Right lobe of liver (tissue), 6 donors: ENCODE measurements around the gene SUN1. TPM values are rescaled to one million over a fixed set of nuclear protein-coding genes. Genes with fewer than 3 reads are reported as not detected.
"Not testable (repeated sequence)": the region's sequence is repeated elsewhere in the genome, so short reads cannot be mapped to it uniquely, and the experiment has no call there.

ENCODE experiments used
- ATAC-seq, 4 donors: fragments of 200-7000 bp; cut with Tn5 transposase; one replicate each; pipeline ENCODE4 v1.9.1; 2020; ENCODE audit warnings: mild to moderate bottlenecking in 4 of 4, moderate library complexity in 4 of 4
- DNase-seq, 3 donors: peaks; one replicate each; pipeline ENCODE4 v3.0.0-alpha.2; 2020
- H3K27ac ChIP-seq, 3 donors: fragments of 200-600 bp; one replicate each; pipeline ENCODE4 v1.8.0; 2022
- H3K27me3 ChIP-seq, 2 donors: fragments of 200-600 bp; one replicate each; pipeline ENCODE4 v1.8.0; 2022
- H3K36me3 ChIP-seq, 4 donors: fragments of 200-600 bp; sonication (generic) in 1 of 4; one replicate each; pipeline versions ENCODE4 v1.5.1 to v1.8.0; 2017 to 2022; ENCODE audit warnings: control low read depth in 1 of 4
- H3K4me1 ChIP-seq, 4 donors: fragments of 200-600 bp; sonication (generic) in 1 of 4; one replicate each; pipeline versions ENCODE4 v1.5.1 to v1.8.0; 2017 to 2022; ENCODE audit warnings: control low read depth in 1 of 4
- H3K4me3 ChIP-seq, 3 donors: fragments of 200-600 bp; one replicate each; pipeline ENCODE4 v1.8.0; 2022
- H3K9me3 ChIP-seq, 4 donors: fragments of 200-600 bp; sonication (generic) in 1 of 4; one replicate each; pipeline versions ENCODE4 v1.5.1 to v1.8.0; 2017 to 2022; ENCODE audit warnings: control low read depth in 1 of 4
- CTCF ChIP-seq, 4 donors: fragments of 200-600 bp in 3 of 4; fragments of 450-650 bp in 1 of 4; IDR thresholded peaks; one replicate each; pipeline versions ENCODE4 v1.5.1 to v1.8.0; 2016 to 2022; ENCODE audit warnings: antibody characterized with exemption in 4 of 4, mild to moderate bottlenecking in 2 of 4
- POLR2A ChIP-seq: fragments of 450-650 bp; IDR thresholded peaks from one replicate; pipeline ENCODE4 v1.6.1; 2017; ENCODE audit warnings: antibody characterized with exemption, mild to moderate bottlenecking
- WGBS: methylation state at CpG from one replicate; pipeline ENCODE4 v1.1.6; 2018; ENCODE audit warnings: low coverage, low lambda C conversion rate; ENCODE audit not compliant: insufficient coverage; ENCODE audit errors: missing lambda C conversion rate; 5-methylcytosine and 5-hydroxymethylcytosine counted together
- intact Hi-C, 2 donors: fragments of 100-400 bp; cut with DNase I; formaldehyde crosslinking; loops; one replicate each; pipeline versions ENCODE4 v1.11.2 to v1.14.1; 2022
- total RNA-seq, 6 experiments: library from RNA; depleted of rRNA in 2 of 6; stranded (reverse); fragments of >200 nt in 2 of 6; fragmentation: NEBNext Ultra II Directional in 3 of 6; extraction: Animal tissue kit (Norgen Biotek cat#: 25700) in 3 of 6; gene quantifications; one replicate each; pipeline versions ENCODE4 v1.1.0 to v1.2.4, GENCODE V29; 2016 to 2023
- donor health status: DM: no; HTN: yes; CAD: no.
- donor health status: DM: no; HTN: no; CAD: no.
- donor health status: DM: no; HTN: no; CAD: no.
- donor health status: DM: no; HTN: yes; CAD: no.
- donor health status: DM: no; HTN: yes; CAD: no.

The SUN1 gene
- total RNA-seq, 6 experiments from 2014 or later = 33.4 to 54.0 (median 48.7) TPM

DNA sequence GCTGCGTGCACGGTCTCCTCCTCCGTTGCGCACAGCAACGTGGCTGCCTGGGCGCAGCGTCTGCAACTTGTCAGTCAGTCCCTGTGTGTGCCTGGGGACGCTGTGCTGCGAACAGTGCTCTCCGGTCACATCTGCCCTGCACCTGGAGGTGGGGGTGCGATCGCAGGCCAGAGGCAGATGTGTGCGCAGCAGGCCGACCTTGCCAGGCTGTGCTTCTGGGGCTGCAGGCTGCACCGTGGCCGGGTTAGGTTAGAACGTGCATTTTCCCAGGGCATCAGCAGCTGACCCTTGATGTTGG lies 35.9 kb downstream of the SUN1 start:
- Histone ChIP-seq H3K36me3 (peaks cover 0 to 37% (median 11%) of the 10 kb centered on the region in 4 donors), H3K9me3 (no peaks in the 10 kb centered on the region), H3K4me3 (no peak overlapping the region), H3K27ac (peak overlapping the region; percentile 84 to 96 (median 88)), H3K27me3 (no peaks in the 10 kb centered on the region), H3K4me1 (peaks cover 0 to 17% (median 8%) of the 10 kb centered on the region in 4 donors)
- ATAC-seq = no peak
- 89% methylated on average over 14 of the region's 17 CpGs for WGBS
- intact Hi-C loops = no loop called here
- TF ChIP-seq POLR2A = no peak
- no peak for TF ChIP-seq CTCF (IDR thresholded peaks at IDR 0.05)
- DNase-seq = no peak

GRCh38 chr7:869348-869747 lies 37.1 kb downstream of the SUN1 start:
- no peak for TF ChIP-seq CTCF (IDR thresholded peaks at IDR 0.05)
- no peak for TF ChIP-seq POLR2A
- Histone ChIP-seq H3K36me3 (peaks cover 0 to 34% (median 11%) of the 10 kb centered on the region in 4 donors), H3K27ac (no peak overlapping the region), H3K9me3 (no peaks in the 10 kb centered on the region), H3K4me1 (peaks cover 0 to 26% (median 11%) of the 10 kb centered on the region in 4 donors), H3K4me3 (no peak overlapping the region), H3K27me3 (no peaks in the 10 kb centered on the region)
- intact Hi-C loops = no loop called here
- no peak for DNase-seq
- WGBS = 81% methylated on average over 6 of the region's 14 CpGs
- no peak for ATAC-seq

GRCh38 chr7:871900-872537 lies 39.7 kb downstream of the SUN1 start:
- Histone ChIP-seq H3K27ac (peak overlapping the region in 2 of 3 donors; percentile 29 to 92), H3K27me3 (no peaks in the 10 kb centered on the region), H3K9me3 (no peaks in the 10 kb centered on the region), H3K4me1 (peaks cover 0 to 26% (median 13%) of the 10 kb centered on the region in 4 donors), H3K36me3 (peaks cover 0 to 24% (median 8%) of the 10 kb centered on the region in 4 donors), H3K4me3 (no peak overlapping the region)
- DNase-seq = no peak
- WGBS = 52% methylated on average over 9 of the region's 14 CpGs
- intact Hi-C loops = loop anchor here in 1 of 2 donors (5.0 kb wide), 1 partner anchor 85 kb away; no protein-coding TSS in a partner anchor
- no peak for ATAC-seq
- TF ChIP-seq POLR2A (no peak), CTCF (IDR thresholded peaks at IDR 0.05) (no peak)

- WGBS = 89% methylated on average over 9 of the region's 19 CpGs
- Histone ChIP-seq H3K4me1 (peaks cover 0 to 21% (median 10%) of the 10 kb centered on the region in 4 donors), H3K36me3 (peaks cover 0 to 24% (median 8%) of the 10 kb centered on the region in 4 donors), H3K27ac (peak overlapping the region in 2 of 3 donors; percentile 50 to 92)
- H3K9me3 ChIP-seq, ATAC-seq, H3K27me3 ChIP-seq, H3K4me3 ChIP-seq, DNase-seq: not testable (repeated sequence)
- intact Hi-C loops = loop anchor here in 1 of 2 donors (5.0 kb wide), 1 partner anchor 85 kb away; no protein-coding TSS in a partner anchor
Measured at GRCh38 chr7:872685-873084, 40.4 kb downstream of the SUN1 start.

GRCh38 chr7:873367-874002 lies 41.2 kb downstream of the SUN1 start:
- Histone ChIP-seq H3K36me3 (peaks cover 0 to 24% (median 8%) of the 10 kb centered on the region in 4 donors), H3K4me1 (peaks cover 0 to 19% (median 8%) of the 10 kb centered on the region in 4 donors), H3K4me3 (no peak overlapping the region), H3K9me3 (no peaks in the 10 kb centered on the region), H3K27me3 (no peaks in the 10 kb centered on the region), H3K27ac (peak overlapping the region; percentile 50 to 92 (median 60))
- intact Hi-C loops = loop anchor here in 1 of 2 donors (5.0 kb wide), 1 partner anchor 86 kb away; no protein-coding TSS in a partner anchor
- WGBS = 18% methylated on average over 17 of the region's 18 CpGs
- TF ChIP-seq POLR2A (peak; percentile 51), CTCF (IDR thresholded peaks at IDR 0.05) (peak; percentile 96 to 99 (median 98))
- peak; percentile 70 to 76 (median 74) for ATAC-seq
- DNase-seq = peak; percentile 86 to 91 (median 90)
